NOMO-1 treated with dmso at 0.1 percent for 144 hours (cell line): ENCODE data around the gene BLNK.

ENCODE experiments used
- DNase-seq: peaks from one replicate; lab custom pipeline; 2025; ENCODE audit not compliant: unreplicated experiment; lab: John Stamatoyannopoulos, UW

Gene BLNK

DNA sequence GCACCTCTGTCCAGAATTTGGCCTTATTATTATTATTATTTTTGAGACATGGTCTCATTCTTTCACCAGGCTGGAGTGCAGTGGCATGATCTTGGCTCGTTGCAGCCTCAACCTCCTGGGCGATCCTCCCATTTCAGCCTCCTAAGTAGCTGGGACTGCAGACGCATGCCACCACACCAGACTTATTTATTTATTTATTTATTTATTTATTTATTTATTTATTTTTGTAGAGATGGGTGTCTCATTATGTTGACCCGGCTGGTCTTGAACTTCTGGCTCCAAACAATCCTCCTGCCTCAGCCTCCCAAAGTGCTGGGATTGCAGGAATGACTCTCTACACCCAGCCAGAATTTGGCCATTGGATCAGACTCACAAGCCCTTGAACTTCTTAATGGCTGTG is 6.4 kb downstream of the BLNK start:
- no peak for DNase-seq

DNA sequence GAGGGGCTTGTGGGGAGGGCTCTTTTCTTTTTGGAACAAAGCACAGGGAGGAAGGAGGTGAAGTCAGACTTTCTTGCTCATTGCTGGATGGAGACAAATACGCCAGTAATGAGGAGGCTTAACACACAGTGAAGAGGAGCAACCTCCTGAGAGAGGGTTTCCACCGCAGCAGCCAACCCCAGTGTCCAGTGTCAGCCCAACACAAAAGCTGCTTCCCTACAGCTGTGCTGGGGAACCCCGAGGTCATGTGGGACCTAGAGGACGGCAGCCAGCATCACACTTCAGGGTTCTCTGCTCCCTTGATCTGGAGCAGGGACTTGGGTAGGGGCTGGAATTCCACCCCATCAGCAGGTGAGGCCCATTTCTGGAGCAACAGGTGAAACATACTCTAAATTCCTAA is 7.7 kb downstream of the BLNK start:
- no peak for DNase-seq

DNA sequence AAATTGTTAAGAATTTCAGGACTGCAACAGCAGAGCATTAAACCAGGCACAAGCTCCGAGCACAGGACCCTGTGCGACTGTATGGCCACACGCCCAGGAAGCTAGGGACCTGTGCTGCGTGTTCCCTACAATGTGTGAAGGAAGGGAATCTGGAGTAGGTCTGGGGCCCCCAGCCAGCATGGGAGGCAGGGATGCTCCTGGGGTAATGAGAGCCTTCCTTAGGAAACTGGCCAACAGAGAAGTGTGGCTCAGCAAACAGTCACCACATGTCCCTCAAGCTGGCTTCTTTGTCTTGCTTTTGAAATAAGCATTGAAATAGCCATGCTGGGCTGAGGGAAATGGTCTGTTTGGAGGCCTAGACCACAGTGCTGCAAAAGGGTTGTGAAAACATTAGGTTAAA is 8.2 kb downstream of the BLNK start:
- no peak for DNase-seq

DNA sequence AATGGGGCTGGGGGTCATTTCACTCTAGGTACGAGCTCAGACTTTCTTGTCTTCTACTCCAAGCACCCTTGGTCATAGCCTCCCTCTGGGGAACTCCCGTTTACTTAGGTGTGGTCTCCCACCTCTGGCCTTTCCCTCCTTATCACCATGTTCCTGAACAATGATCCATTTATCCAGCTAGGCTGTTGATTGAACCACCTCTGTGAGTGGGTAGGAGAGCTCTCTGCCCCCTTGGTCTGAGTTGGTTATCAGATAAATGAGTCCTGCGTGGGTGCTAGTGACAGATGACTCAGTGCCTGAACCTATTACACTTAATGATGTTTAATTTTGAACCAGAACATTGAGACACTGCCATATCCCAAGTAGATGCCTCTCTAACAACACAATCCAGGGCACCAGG is 9.4 kb downstream of the BLNK start:
- DNase-seq = no peak

DNA sequence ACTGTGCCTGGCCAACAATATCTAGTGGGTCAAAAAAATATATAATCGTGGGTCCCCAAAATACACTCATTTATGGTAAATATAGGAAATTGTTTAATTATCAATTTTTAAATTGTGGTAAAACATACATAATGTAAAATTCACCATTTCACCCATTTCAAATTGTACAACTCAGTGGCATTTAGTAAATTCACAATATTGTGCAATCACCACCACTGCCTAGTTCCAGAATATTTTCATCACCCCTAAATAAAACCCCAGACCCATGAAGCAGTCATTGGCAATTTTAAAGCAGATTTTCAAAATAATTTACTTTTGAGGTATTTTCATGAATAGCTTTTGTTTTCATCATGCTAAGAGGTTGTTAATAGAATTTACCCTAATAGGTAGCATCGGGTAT is 10.2 kb downstream of the BLNK start:
- no peak for DNase-seq

DNA sequence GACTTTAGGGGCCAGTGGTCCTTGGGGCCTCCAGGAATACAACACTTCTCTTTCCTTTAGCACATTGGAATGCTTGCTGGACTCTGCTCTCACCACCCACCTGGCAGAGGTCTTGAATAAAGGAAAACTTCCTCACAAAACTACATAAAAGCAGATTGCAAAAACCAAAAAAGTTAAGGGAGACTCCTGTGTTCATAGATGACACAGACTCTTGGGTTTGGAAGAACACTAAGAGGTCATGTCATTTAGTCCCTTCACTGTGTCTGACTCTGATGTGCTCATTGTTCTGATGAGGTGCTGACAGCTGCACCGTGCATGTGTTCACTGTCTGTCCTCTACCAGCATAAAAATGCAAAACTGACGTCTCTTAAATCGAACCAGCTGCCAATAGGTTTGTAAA is 11.4 kb downstream of the BLNK start:
- DNase-seq = no peak

DNA sequence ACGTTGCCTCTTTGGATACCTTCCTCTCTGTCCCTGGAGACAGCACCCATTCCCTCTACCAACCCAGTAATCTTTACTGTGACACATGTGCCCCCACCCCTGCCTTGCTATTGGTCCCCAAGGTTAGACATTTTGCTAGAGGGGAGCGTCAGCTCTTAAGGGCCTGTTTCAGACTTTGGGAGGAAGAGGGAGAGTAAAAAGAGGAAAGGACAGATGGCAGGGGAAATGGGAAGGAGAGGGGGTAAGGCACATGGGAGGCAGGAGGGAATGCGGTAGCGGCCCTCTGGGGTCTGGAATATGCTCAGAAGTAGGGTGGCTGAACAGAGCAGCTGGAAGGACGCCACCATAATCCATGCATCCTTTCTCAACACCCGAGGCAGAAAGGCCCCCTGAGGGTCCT is 12.2 kb downstream of the BLNK start:
- DNase-seq = no peak

DNA sequence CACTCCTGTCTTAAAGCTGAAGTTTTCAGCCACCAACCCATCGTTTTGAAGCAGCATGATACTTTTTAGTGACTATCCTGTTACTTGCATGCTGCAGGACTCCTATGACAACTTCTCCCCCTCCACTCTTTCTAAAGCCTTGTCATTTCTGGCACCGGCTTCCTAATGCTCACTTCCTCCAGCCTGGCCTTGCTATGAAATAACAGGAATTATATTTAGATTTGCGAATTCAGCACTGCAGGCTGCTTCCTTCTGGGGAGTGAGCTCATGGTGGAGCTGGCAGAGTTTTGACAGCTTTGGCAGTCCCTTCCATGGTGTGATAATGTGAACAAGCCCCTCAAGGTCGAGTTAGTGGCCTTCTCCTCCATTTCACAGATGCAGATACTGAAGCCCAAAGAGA is 13.4 kb downstream of the BLNK start:
- DNase-seq = no peak

DNA sequence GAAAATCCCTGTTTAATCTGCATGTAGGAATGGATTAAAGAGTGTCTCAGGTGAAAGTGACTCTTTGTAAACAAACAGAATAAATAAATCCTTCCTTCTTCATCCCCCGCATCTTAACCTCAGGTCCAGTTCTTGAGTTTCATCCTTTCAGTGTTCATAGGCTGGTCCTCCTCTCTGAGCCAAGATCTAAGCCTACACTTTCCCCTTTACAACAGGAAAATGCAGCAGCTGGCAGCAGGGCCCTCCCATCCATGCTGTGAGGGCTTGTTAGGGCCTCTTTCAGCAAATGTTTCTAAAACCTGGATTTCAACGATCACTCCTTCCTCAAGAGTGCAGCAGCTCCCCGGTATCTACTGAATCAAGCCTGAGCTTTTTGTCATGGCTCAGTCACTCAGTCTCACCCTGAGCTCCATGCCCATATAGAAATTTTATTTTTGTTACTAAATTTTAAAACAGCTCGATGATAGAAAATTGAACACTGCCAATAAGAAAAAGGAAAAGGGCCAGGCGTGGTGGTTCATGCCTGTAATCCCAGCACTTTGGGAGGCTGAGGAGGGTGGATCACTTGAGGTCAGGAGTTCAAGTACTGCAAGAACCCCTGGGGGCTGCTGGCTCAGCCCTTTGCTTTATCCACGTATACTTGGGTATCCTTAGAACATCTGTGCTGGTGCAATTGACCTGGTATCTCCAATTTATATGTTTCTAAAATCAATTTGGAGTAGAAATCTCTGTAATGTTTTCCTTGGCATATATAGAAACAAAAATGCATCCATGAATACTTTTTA is 15.6 kb downstream of the BLNK start:
- DNase-seq = no peak

DNA sequence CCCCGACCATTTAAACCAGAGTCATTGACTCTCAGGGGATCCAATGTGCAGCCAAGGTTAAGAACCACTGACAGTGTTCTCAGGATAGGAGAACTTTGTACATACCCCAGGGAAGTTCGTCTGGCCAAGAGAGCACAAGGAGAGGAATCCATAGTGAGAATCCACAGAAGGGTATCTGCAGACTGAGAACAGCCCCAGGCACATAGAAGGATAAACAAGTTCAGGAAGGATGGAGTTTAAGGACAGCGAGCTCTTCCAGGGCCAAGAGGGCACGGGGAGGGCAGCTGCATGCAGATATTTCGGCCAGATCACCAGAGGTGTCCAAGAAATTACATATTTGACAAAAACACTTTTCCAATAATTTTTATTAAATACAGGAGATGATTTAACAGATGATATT is 16.4 kb downstream of the BLNK start:
- DNase-seq = no peak

DNA sequence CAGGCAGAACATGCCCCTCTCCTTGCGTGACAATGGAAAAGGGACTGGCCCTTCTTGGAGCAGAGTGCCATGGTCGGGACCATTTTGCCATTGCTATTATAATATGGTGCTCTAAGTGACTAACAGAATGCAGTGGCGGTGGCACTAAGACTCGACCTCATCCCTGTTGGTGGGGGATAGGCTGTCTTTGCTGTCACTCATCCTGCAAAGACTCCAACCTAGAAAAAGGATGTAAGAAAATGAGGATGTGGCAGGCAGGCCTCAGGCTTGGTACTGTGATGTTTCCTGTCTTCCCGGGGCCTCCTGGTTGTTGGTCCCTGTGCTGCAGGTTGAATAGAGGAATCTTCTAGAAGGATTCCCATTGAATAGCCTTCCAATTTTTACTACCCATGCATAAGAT is 18.6 kb downstream of the BLNK start:
- no peak for DNase-seq

DNA sequence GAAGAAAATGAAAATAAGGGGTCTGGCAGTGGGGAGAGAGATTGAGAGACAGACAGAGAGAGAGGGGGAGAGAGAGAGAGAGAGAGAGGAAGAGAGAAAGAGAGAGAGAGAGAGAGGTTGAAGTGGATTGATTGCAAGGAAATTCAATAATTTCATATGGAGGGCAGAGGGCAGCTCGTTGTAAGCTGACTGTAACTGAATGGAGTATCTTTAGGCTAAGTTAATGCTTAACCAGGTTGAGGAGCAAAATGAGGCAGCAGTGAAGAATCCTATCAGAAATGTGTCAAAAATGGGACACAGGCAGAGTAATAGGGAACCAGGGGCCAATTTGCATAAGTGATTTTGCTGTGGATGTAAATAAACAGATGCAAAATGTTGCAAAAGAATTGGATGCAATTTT is 21.0 kb downstream of the BLNK start:
- no peak for DNase-seq

DNA sequence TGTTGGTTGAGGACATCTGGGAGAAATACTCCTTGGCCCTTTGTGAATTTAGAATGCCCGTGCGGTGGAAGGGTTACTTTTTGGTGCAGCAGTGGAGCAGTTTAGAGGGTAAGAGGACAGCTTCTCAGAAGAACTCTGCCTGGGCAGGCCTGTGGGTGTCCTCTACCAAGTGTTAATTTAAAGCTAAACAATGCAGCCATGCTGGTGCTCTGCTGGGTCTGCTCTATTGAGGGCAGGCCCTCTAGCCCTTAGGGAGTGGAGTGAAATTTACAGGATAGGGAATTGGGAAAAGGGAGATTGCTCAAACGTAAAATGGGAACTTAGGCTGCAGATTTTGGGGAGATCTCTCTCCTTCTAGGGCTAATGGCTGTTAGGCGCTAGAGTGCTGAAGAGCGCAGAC is 22.1 kb downstream of the BLNK start:
- DNase-seq = no peak

DNA sequence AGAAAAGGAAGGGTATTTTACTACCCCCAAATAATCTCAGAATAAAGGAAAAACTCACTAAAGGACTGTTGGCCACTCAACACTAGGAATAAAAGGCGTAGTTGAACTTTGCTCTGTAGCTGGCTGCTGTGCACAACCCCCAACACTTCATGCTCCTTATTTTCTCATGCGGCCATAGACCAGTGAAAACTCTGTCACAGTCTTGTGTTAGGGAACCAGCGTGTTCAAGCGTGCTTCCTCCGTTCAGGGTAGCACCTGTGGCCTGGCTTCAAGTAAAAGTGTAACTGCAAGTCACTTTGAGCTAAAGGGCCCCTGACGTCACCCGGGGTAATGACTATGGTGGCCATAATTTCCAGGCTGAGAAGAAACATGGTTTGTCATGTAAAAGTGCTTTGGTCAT is 27.0 kb downstream of the BLNK start:
- DNase-seq = no peak

DNA sequence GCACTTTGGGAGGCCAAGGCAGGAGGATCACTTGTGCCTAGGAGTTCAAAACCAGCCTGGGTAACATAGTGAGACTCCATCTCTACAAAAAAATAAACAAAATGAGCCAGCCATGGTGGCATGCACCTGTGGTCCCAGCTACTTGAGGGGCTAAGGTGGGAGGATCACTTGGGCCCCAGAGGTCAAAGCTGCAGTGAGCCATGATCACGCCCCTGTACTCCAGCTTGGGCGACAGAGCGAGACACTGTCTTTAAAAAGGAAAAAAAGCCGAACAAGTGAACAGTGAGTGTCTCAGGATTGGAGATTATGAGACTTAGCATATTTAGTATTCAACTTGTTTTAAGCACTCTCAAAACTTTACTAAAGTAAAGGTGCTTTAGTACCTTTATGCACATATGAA is 28.1 kb downstream of the BLNK start:
- no peak for DNase-seq

DNA sequence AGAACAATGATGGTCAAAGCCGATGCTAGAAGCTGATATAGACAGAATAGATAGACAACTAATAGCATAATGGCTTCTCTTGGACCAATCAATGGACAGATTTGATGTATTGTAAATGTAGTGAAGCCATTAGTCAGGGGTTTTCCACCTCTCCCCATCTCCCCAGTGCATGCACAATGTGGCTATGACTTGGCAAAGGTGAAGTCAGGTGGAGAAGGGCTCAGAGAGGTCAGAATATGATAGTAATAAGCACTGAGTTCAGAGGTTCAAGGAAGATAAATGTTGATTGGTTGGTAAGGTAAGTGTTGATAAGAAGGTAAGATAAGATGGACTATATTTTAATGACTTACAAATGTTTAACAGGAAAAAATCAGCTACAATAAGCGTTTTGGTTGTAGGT is 28.5 kb downstream of the BLNK start:
- no peak for DNase-seq

DNA sequence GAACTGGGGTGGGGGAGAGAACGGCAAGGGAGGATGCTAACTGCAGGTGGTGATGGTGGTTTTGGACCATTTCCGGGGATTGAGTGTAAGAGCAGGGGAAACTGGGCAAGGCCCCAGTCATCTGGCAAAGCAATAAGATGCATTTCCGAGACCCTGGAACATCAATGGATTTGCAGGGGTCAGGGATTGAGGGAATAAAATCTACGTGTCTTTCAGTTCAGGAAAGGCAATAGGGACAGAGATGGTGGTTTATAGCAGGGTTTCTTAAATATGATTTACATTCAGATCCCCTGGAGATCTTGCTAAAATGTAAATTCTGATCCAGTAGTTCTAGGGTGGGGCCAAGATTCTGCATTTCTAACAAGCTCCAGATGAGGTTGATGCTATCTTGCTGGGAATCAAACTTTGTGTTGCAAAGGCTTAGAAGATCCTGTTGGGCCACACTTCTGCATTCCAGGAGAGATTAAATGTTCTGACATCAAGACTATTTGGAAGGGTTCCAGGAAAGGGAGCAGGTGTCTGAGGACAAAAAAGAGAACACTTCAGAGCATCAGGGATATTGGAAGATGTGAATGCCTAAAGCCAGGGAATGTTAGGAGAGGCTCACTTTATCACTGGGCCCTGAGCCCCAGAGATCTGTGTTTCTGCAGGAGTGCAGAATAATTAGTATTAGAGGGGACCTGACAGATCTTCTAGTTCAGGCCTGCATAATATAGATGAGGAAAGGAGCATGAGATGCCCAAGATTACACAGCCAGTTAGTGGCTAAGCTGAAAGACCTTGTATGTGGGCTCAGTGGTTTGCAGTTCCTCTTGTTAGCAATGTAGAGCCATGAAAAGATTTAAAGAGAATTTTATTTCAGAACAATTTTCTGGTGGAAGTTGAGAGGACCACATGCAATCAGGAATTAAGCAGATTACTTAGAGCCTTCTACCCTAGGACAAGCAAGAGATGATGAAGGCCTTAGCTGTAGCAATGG is 32.4 kb downstream of the BLNK start:
- DNase-seq = no peak

DNA sequence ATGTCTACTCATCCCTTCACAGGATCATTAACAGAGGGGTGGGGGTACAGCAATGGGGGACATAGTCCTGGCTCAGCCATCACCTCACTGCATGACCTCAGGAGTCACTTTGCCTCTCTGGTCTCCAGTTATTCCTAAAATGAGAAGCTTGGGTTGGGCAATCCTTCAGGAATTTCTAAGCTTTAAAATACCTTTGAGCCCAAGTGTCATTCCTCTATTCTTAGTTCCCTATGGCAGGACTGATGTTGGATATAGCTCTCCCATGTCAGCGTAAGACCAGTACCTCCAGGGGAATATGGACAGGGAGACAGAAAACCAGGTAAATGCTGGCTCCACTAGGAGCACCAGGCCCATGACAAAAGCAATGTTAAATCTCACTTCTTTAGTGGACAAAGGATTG is 34.5 kb downstream of the BLNK start:
- no peak for DNase-seq

DNA sequence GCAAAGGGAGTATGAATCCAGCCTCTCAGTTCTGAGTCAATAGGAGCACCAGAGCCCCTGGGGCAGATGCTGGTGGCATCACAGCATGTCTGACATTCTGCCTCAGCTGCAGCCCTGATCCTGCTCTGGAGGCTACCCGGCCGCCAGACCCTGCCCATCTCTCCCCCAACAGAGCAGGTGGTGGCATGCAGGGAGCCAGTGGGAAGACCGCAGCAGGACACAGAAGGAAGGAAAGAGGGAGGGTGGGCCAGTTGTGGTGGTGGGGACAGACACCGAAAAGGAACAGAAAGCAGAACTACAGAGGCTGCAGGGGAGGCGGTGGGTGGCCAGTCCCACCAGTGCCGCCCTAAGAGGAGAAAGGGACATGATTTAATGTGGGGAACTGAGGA is 35.3 kb downstream of the BLNK start:
- DNase-seq = peak; percentile 34

DNA sequence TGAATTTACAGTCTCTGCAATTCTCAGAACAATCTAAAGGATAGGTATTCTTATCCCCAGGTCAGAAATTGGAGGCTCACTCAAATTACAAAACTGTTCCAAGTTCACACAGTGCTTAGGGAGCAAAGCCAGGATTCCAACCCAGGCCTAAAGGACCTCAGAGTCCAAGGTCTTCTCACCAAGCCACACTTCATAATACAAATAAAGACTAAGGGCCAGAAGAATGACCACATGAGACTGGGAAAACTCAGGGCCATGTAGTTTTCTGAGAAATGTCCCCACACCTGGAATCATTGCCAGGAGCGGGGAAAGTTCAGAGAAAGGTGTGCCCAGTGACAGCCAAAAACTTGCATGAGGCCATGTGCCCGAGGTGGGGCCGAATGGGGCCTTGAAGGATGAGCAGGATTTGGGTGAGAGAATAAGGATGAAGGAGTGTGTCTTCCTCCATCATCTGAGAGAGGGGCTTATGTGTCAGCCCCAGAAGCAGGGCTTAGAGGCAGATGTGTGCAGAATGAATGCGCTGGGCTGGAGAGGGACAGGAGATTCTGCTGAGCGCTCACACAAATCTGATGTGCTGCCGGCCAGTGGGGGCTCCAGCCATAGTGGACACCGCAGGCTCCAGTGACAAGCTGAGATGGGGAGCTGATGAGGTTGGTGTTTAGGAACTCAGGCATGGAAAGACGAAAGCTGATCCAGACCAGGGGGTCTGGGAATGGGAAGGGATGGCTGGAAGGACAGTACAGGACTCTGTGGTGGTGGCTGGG is 35.9 kb downstream of the BLNK start:
- DNase-seq = no peak

DNA sequence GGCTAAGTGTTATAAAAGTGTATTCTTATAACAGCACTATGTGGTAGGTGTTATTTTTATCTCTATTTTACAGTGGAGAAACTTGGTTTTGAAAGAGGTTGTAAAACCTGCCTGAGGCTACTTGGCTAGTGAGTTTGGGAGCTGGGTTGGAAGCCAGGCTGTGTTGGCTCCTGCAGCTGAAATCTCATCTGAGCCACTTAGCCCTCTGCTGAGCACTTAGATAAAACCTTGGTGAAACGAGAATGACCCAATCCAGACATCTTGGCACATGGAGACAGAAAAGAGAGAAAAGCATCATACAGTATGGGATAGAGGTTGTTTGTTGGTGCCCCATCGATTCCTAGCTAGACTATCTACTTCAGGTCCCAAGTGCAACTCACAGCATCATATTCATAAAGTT is 37.4 kb downstream of the BLNK start:
- DNase-seq = no peak

DNA sequence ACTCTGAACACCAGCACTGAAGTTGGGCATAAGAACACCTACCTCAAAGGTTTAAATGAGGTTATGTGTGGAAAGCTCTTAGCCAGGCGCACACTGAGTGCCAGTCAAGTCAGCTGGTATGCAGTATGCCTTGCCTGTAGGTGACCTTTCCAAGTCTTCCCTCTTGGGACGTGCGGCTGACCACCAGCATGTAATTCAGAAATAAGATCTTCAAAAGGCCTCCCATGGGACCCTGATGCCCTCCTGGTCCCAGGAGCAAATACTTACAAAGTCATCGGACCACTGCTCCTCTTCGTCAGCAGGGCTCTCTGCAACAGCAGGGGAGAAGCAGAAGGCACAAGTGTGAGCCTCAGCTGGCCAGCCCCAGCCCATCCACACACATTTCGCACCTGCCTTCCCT is 40.8 kb downstream of the BLNK start:
- DNase-seq = no peak
